HG02571 (cell line): Measurements from ENCODE around the gene PVRIG.
"Not testable (repeated sequence)": the region's sequence is repeated elsewhere in the genome, so short reads cannot be mapped to it uniquely, and the experiment has no call there.

Experiments used
- ATAC-seq: cut with Tn5 transposase; IDR thresholded peaks from one replicate; pipeline ENCODE4 v1.9.1; 2021; ENCODE audit warnings: mild to moderate bottlenecking, moderate library complexity; ENCODE audit not compliant: unreplicated experiment

PVRIG gene

GRCh38 chr7:100224891-100225290, 5.1 kb downstream of the PVRIG start:
- ATAC-seq = not testable (repeated sequence)

GRCh38 chr7:100234660-100235317, 15.0 kb downstream of the PVRIG start:
- ATAC-seq = not testable (repeated sequence)

- ATAC-seq = not testable (repeated sequence)
These were observed 20.2 kb downstream of the PVRIG start for GRCh38 chr7:100239975-100240374.

- ATAC-seq = peak; percentile 78
These were observed 23.6 kb downstream of the PVRIG start for GRCh38 chr7:100243385-100243784.

GRCh38 chr7:100244988-100245605, 25.3 kb downstream of the PVRIG start:
- ATAC-seq = not testable (repeated sequence)

- ATAC-seq = not testable (repeated sequence)
These were observed 26.5 kb downstream of the PVRIG start for GRCh38 chr7:100246121-100246864.

- not testable (repeated sequence) for ATAC-seq
These were observed 27.1 kb downstream of the PVRIG start for GRCh38 chr7:100246865-100247137.

GRCh38 chr7:100247152-100247757, 27.5 kb downstream of the PVRIG start:
- ATAC-seq = no peak

GRCh38 chr7:100248483-100248882, 28.7 kb downstream of the PVRIG start:
- no peak for ATAC-seq

GRCh38 chr7:100257017-100257416, 37.3 kb downstream of the PVRIG start:
- no peak for ATAC-seq

GRCh38 chr7:100259984-100260383, 40.2 kb downstream of the PVRIG start:
- not testable (repeated sequence) for ATAC-seq

- not testable (repeated sequence) for ATAC-seq
These were observed 43.1 kb downstream of the PVRIG start for GRCh38 chr7:100262896-100263295.

- ATAC-seq = not testable (repeated sequence)
These were observed 44.5 kb downstream of the PVRIG start for GRCh38 chr7:100264223-100264622.

GRCh38 chr7:100264669-100265165, 45.0 kb downstream of the PVRIG start:
- not testable (repeated sequence) for ATAC-seq

- not testable (repeated sequence) for ATAC-seq
These were observed 46.1 kb downstream of the PVRIG start for GRCh38 chr7:100265851-100266250.

- ATAC-seq = no peak
These were observed 47.0 kb downstream of the PVRIG start for GRCh38 chr7:100266576-100267354.

- ATAC-seq = no peak
These were observed 47.9 kb downstream of the PVRIG start for GRCh38 chr7:100267648-100268047.

- not testable (repeated sequence) for ATAC-seq
These were observed 49.1 kb downstream of the PVRIG start for GRCh38 chr7:100268882-100269281.

GRCh38 chr7:100269306-100270045, 49.7 kb downstream of the PVRIG start:
- not testable (repeated sequence) for ATAC-seq
